Activated CD8-positive, alpha-beta memory T cell treated with anti-CD3 and anti-CD28 coated beads, Interleukin-2, amount 50 U/mL, for 1 hour (primary cell): ENCODE data around the gene ALOX5.
"Not testable (repeated sequence)": the region's sequence is repeated elsewhere in the genome, so short reads cannot be mapped to it uniquely, and the experiment has no call there.

ENCODE experiments used
- DNase-seq: peaks from one replicate; pipeline ENCODE4 v3.0.0-alpha.2; 2020; ENCODE audit errors: extremely low read depth

ALOX5 gene

DNA sequence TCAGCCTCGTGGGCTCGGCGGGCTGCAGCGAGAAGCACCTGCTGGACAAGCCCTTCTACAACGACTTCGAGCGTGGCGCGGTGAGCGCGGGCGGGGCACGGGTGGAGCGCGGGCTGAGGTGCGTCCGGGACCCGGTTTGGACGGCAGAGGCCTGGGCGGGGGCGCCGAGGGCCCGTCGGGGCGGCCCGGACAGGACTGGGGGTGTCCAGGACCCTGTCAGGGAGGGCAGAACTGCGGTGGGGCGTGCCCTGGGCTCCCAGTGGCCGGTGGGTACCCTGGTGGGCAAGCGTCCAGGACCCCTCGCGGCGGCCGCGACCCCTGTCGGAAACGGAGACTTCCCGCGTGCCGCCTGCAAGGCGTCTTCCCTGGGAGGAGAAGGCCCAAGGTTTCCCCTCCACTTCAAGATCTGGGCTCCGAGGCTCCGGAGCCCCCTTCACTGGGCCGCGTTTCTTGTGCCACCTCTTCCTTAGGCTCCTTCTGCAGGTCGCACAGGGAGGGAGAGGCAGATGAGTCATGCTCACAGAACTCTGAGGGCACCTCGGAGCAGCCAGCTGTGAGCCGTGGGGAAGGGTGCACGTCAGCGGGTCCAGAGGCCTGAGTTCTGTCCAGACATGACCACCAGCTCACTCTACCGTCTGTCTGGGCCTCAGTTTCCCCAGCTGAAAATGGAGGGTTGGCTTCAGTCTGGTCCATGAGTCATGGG lies 485 bp downstream of the ALOX5 start:
- DNase-seq: no peak

DNA sequence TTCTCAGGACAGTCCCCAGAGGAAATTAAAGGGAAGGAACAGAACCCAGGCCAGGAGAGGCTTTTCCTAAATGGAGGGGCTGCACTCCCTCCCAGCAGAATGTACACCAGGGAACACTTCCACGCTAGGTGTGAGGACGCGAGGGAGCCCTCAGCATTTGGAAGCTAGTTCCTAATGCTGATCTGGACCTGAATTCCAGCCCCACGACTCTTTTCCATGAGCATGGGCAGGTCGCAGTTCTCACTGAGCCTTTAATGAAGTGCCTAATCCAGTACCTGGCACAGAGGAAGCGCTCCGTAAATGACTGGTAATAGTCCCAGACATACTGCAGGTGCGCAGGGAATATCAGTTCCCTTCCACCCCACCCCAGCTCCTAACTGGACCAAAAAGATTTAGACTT lies 1.1 kb downstream of the ALOX5 start:
- no peak for DNase-seq

DNA sequence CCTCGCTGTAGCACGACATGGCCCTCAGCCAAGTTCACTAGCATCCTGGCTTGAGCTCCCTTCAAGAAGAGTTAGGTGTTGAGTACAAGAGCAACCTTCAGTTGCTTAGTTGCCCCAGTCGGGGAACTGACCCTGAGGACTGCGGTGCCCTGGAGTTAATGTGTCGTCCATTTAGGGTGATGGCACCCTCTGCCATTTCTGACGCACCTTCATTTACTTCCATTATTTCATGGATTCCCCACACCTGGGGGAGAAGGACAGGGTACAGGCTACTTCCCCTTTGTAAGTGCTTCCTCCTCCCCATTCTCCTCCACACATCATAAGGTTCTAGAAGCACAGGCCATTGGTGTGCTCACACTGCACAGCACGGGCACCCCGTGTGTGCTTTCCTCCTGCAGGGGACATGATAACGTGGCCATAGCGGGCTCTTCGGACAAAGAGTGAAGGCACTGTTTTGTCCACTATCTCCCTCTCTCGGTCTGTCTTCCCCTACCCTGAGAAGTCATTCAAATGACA lies 1.8 kb downstream of the ALOX5 start:
- DNase-seq: no peak

DNA sequence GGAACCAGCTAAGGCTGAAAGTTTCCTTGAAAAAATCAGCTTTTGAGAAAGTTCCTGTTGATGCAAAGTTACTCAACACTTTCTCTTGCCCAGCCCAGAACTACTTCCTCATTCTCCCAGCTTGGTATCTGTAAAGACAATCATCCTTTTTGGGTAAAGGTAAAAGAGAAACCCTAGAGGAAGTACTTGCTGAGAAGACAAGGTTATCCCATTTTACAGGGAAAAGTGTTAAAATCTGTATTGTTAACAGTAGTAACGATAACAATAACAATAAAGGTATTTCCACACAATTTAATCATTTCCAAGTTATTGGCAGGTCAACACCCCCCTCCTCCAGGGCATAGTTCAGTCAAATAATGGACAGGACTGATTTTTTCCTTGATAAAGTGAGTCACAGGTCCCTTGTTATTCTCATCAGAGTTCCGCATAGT lies 2.4 kb downstream of the ALOX5 start:
- no peak for DNase-seq

DNA sequence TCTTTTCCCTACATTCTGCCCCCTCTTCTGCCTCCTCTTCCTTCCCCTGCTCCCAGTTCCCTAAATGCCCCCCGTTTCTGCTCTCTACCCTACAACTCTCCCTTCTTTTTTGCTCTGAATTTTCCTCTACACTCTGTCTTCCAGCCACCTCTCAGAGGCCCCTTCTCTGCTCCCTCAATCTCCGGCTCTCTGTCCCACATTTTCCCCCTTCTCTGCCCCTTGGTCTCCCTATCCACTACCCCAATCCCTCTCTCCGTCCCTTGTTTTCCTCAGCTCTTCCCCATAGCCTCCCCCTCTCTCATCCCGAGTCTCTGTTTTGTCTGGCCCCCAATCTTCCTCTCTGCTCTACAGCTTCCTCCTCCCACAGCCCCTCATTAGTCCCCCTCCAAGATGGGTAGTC lies 3.3 kb downstream of the ALOX5 start:
- DNase-seq: no peak

DNA sequence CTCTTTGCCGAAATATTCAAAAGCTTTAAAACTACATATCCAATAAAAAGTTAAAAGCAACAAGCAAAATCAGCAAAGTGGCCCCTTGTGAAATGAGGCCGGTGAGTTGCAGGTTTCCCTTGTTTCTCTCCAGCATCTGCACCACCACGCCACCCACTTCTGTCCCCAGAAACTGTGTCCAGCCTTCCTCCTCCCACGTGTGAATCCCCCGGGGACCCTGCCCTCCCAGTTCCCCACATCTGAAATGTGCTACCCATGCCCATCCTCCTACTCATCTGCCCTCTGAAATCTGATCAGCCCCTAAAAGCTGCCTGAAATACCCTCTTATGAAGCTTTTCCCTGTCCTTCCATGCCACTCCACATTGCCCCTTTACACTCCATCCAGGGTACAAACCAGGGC lies 3.8 kb downstream of the ALOX5 start:
- no peak for DNase-seq

DNA sequence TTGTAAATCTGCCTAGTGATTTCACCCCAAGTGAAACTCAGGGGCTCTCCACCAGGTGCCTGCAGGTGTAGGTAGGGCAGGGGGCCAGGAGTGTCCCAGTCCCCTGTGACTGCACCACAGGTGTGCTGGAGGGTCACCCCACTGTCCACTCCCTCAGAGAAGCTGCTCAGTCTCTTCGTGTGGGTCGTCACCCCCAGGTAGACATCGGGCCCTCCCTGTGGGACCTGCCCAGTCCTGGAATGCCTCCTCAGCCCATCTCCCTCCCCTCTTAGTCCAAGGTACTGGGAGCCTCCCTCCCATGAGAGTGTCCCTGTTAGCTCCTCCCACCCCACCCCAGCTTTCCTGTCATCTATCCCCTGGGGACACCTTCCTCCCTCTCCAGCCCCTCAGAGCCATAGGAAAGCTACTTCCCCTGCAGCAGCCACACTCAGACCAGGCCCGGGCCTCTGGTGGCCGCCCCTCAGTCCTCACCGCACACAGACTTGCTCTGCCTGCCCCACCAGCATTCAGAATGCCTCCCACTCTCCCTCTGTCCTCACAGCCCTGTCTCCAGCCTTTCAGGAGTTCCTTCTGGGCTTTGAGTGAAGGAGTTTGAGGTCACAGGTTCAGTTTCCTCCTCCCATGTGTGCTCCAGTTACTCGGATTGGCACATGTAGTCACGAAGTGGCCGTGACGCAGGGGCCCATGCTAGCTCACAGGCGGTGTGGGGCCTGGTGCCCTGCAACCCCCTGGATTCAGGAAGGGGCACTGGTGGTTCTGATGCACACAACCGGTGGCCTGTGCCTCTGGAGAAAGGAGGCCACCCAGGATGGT lies 5.1 kb downstream of the ALOX5 start:
- no peak for DNase-seq

DNA sequence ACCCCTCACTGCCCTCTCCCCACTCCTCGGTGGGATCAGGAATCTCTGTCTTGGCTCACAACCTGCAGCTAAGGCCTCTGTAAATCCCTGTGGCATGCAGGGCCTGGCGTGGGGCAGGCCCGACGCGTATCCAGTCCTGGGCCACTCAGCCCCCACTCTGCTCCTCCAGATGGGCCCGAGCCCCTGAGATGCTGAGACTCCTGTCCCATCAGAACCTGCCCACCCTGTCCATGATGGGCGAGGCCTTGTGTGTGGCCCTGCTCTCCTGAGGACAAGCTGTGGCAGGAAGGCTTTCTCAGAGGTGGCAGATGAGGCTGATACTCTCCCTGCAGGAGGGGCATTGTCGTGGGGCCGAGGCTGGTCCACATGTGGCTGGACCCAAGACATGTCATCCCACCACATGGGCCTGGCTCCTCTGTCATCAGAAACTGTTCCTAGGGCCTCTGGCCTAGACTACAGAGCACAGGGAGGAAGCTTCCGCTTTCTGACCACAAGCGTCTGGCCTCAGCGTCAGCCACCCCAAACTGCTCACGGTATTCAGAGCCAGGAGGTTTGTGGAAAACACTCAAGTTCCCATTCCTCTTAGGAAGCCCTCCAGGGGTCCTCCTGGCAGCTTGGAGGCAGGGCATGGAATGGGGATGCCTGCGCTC lies 6.0 kb downstream of the ALOX5 start:
- no peak for DNase-seq

DNA sequence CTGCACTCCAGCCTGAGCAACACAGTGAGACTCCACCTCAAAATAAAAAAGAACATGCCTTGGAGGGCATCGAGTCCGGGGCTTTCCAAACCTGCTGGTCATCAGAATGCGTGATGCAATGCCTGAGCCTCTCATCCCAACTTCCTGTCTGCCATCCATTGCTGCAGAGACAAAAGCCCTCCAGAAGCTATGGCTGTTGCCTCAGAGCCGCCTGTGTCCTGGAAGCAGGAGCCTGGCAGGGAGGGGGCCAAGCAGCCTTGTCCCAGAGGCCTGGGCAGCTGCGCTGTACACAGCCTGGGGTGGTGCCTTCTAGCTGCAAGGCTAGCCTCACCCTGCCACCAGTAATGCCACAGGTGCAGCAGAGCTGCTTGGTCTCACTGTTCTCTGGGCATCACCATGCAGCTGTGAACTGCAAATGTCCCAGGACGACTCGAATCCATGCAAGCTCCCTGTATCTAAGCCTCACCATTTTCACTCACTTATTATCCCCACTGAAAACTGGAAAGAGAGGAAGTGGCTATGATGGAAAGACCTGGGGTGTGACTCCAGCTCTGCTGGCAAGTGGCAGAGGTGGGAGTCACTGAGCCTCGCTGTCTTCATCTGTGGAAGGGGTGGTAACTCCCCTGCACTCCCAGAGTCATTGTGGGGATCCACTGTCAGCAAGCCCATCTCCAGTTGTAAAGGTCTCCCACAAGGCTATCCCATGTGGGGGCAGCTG lies 7.0 kb downstream of the ALOX5 start:
- no peak for DNase-seq

DNA sequence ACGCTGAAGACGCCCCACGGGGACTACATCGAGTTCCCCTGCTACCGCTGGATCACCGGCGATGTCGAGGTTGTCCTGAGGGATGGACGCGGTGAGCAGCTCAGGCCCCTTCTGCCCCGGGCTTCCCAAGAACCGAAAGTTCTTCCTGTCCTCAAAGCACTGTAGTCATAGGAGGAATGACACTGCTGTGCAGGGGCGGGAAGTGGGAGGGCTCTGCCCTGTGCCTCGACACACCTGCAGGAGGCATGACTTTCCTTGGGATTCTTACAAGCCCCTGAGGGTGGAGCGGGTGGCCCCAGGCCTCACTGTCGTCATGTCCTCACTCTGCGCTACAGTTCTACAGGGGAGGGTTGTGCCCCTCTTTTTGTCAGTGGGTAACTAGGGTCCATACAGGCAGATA lies 8.6 kb downstream of the ALOX5 start:
- no peak for DNase-seq

DNA sequence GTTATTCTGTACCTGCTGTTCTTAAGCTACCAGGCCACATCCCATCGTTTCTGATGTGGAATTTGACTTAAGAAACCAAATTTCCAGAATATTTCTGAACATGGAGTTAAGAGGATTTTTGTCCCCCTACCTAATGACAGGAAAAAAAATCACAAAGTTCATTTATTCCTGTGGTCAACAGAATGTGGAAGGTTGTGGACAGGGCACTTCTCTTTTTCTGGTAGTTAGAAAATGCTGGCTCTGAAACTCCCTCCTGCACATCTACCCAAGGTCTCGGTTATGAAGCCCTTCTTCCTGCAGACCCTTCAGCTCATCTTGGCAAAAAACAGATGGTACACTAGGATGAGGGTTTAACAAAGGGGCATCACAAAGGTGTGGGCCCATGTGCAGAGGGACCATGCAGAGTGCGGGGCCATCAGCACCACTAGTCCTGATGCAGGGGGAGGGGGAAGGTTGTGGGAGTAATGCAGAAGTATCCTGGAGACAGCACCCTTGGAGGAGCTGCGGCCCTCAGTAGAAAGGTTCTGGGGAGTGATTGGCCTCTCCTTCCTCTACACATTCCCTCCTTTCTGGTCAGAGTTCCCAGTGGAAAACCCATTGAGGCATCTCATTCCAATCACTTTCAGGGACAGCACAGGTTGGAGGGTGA lies 9.8 kb downstream of the ALOX5 start:
- no peak for DNase-seq

DNA sequence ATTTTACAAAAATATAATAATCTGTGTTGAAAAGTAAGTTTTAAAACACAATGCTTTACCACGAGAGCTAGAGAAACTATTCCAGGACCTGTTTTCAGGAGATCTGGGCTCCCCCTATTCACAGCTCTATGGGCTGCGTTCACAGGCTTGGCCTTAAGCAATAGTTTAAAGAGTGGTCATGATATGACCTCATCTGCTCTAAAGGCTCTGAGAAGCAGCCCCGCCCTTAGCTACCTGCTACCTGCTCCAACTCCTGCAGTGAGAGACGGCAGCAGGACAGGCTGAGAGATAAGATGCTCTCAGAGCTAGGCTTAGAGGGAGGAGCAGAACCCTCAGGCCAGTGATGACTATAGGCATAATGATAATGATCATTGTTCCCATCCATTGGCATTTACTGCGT lies 12.6 kb downstream of the ALOX5 start:
- no peak for DNase-seq

DNA sequence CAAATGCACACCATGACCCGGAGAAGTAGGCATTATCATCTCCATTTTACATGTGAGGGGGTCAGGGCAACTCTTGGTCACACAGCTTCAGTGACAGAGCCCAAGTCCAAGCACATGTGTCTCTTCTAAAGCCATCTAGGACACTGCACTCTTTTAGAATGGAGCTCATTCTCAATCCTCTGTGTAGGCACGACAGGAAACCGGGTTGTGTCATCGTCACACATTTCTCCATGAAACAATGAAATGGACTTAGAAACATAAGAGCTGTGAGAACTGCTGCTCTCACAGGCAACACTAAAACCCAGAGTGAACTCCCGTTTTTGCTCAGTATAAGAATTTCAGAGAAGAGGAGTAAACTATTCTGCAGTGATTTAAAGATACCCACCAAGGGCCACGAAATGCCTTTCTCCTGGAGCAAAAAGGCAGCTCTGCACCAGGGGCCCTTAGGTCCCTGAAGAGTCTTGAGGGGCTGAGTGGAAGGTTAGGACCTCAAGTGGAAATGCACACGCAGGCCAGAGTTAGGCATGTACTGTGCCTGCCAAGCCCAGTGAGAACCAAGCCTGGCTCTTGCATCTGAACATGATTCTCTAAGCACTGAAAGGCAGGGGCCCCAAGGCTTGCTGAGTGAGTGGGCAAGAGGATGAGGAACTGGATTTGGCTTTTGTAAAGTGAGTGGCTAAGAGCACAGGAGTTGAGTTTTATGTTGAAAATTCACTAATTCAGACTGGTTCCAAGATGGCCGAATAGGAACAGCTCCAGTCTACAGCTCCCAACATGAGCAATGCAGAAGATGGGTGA lies 13.3 kb downstream of the ALOX5 start:
- no peak for DNase-seq

DNA sequence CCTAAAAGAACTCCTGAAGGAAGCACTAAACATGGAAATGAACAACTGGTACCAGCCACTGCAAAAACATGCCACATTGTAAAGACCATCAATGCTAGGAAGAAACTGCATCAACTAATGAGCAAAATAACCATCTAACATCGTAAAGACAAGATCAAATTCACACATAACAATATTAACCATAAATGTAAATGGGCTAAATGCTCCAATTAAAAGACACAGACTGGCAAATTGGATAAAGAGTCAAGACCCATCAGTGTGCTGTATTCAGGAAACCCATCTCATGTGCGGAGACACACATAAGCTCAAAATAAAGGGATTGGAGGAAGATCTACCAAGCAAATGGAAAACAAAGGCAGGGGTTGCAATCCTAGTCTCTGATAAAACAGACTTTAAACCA lies 15.7 kb downstream of the ALOX5 start:
- DNase-seq: not testable (repeated sequence)

DNA sequence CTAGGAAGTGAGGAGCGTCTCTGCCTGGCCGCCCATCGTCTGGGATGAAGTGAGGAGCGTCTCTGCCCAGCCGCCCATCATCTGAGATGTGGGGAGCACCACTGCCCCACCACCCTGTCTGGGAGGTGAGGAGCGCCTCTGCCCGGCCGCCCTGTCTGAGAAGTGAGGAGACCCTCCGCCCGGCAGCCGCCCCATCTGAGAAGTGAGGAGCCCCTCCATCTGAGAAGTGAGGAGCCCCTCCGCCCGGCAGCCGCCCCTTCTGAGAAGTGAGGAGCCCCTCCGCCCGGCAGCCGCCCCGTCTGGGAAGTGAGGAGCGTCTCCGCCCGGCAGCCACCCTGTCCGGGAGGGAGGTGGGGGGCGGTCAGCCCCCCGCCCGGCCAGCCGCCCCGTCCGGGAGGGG lies 17.6 kb downstream of the ALOX5 start:
- not testable (repeated sequence) for DNase-seq

DNA sequence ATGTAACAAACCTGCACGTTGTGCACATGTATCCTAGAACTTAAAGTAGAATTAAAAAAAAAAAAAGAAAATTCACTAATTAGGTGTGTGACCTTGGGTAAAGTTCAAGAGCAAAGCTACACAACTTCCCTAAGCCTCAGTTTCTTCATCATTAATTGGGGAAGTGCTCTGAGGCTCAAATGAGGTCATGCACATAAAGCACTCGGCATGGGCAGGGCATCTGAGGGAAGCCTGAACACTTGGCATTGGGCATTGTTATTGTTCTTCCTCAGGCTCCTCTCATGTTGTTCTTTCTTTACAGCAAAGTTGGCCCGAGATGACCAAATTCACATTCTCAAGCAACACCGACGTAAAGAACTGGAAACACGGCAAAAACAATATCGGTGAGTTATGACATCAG lies 21.5 kb downstream of the ALOX5 start:
- no peak for DNase-seq

DNA sequence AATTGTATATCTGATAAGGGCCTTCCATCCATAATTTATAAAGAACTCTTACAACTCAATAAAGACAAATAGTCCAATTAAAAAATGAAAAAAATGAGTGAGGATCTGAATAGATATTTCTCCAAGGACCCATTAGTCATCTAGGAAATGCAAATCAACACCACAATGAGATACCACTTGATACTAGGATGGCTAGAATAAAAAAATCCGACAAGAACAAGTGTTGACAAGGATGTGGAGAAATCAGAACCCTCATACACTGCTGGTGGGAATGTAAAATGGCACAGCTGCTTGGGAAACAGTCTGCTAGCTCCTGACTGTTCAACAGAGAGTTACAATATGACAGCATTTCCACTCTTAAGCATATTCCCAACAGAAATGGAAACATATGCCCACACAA lies 24.6 kb downstream of the ALOX5 start:
- no peak for DNase-seq

DNA sequence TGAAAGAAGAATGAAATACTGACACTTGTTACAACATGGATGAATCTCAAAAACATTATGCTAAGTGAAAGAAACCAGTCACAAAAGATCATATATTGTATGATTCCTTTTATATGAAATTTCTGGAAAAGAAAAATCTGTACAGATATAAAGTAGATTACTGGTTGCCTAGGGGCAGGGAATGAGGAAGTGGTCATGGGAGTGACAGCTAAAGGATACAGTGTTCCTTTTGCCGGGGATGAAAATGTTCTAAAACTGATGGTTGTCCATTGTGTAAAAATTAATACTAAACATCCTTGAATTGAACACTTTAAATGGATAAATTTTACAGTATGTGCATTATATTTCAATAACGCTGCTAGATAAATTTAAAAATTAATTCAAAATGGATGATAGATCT lies 25.1 kb downstream of the ALOX5 start:
- DNase-seq: no peak

DNA sequence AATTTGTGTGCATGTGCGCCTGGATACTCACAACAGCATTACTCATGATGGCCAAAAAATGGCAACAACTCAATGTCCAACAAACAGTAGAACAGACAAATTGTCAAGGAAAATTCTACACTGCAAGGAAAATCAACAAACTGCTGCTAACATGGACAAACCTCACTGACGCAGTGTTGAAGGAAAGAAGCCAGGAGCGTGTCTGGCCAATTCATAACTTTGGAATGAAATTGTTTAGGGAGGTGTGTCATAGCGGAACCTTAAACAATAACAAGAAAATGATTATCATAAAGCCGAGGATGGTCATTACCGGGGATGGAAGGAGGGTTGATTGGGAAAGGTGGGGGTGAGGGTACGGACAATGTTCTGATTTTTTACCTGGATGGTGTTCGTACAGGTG lies 29.1 kb downstream of the ALOX5 start:
- DNase-seq: no peak

DNA sequence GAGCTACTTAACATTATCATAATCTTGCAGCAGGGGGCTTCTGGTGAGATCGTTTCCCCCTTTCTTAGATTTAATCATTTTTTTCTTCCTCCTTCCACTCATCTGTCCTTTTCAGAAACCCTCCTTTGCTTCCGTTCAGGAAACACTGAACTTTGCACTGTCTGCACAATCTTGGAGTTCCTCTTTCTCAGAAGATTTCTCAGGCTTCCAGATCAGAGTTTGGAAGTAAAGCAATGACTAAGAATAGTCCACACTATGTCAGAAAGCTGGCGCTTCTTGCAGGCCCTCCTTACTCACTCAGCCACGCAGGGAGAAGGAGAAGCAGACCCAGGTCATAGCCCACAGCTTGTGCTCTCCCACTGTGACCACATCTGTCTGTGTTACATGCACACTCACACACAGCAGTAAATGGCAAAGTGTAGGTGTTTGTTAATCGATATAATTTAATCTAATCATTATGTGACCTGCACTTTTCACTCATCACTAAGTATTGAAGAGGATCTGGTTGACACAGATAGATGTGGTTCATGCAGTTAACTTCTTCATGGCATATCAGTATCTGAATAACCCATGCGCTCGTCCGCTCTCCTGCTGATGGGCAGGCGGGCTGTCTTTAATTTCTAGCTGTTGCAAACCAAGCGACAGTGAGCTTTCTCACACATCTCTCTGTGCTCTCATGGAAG lies 30.2 kb downstream of the ALOX5 start:
- DNase-seq: no peak
